ENCODE measurements around the gene AKAP6.

AKAP6 gene

GRCh38 chr14:32648434-32648833 is 319.3 kb downstream of the AKAP6 start:
- TF ChIP-seq CTCF (IDR thresholded peaks at IDR 0.05; ENCODE audit: borderline replicate concordance, insufficient read depth, low read depth, low read length), result no peak

GRCh38 chr14:32650030-32650429 is 320.9 kb downstream of the AKAP6 start:
- TF ChIP-seq CTCF (IDR thresholded peaks at IDR 0.05; ENCODE audit: borderline replicate concordance, insufficient read depth, low read depth, low read length), result no peak

More at GRCh38 chr14:32648434-32648833, 319.3 kb downstream of the AKAP6 start:
- no peak overlapping the region for H3K4me3 ChIP-seq (ENCODE audit: low read depth, low read length)

GRCh38 chr14:32650665-32651064 is 321.6 kb downstream of the AKAP6 start:
- no peak for TF ChIP-seq CTCF (IDR thresholded peaks at IDR 0.05; ENCODE audit: borderline replicate concordance, insufficient read depth, low read depth, low read length)
- no peak overlapping the region for H3K4me3 ChIP-seq (ENCODE audit: low read depth, low read length)

More at GRCh38 chr14:32650030-32650429, 320.9 kb downstream of the AKAP6 start:
- no peak overlapping the region for H3K4me3 ChIP-seq (ENCODE audit: low read depth, low read length)

GRCh38 chr14:32654106-32654505 is 325.0 kb downstream of the AKAP6 start:
- no peak for TF ChIP-seq CTCF (IDR thresholded peaks at IDR 0.05; ENCODE audit: borderline replicate concordance, insufficient read depth, low read depth, low read length)
- H3K4me3 ChIP-seq (ENCODE audit: low read depth, low read length), result no peak overlapping the region

- no peak overlapping the region for H3K4me3 ChIP-seq (ENCODE audit: low read depth, low read length)
- TF ChIP-seq CTCF (IDR thresholded peaks at IDR 0.05; ENCODE audit: borderline replicate concordance, insufficient read depth, low read depth, low read length), result no peak
Observed at GRCh38 chr14:32656601-32657000, 327.5 kb downstream of the AKAP6 start.

GRCh38 chr14:32657081-32657480 is 328.0 kb downstream of the AKAP6 start:
- no peak for TF ChIP-seq CTCF (IDR thresholded peaks at IDR 0.05; ENCODE audit: borderline replicate concordance, insufficient read depth, low read depth, low read length)
- no peak overlapping the region for H3K4me3 ChIP-seq (ENCODE audit: low read depth, low read length)

- no peak for TF ChIP-seq CTCF (IDR thresholded peaks at IDR 0.05; ENCODE audit: borderline replicate concordance, insufficient read depth, low read depth, low read length)
- no peak overlapping the region for H3K4me3 ChIP-seq (ENCODE audit: low read depth, low read length)
Observed at GRCh38 chr14:32661216-32661615, 332.1 kb downstream of the AKAP6 start.

All from GM12875 (cell line).